Endothelial cell of umbilical vein (primary cell): ENCODE results near the gene GPR146. TPM values are rescaled to one million over a fixed set of nuclear protein-coding genes. Genes with fewer than 3 reads are reported as not detected.

Experiments
- BruUV-seq: library from RNA; stranded (reverse); fragments of 400-500 nt; replicated peaks from 2 replicates; lab custom pipeline; 2021; lab: Mats Ljungman, UMichigan
- CTCF ChIA-PET: fragments of 300-600, 350-600 bp; sonication (Branson Sonifier 250); formaldehyde crosslinking; loops from one replicate; lab custom pipeline; 2021; ENCODE audit warnings: antibody characterized with exemption, inconsistent platforms; lab: Charles Lee
- POLR2A ChIA-PET: fragments of 300-600, 350-600 bp; sonication (Branson Sonifier 250); formaldehyde crosslinking; loops from one replicate; lab custom pipeline; 2021; ENCODE audit warnings: antibody characterized with exemption, inconsistent platforms; lab: Charles Lee
- DNase-seq: peaks from one replicate; pipeline ENCODE4 v3.0.0-alpha.2; 2011; ENCODE audit warnings: low read depth, low spot score
- FAIRE-seq: peaks from 2 replicates; lab custom pipeline; 2011; peaks lifted over from hg19 to GRCh38; lab: Jason Lieb, UNC
- H2AFZ ChIP-seq: 2 replicates; pipeline ENCODE4 v1.6.0; 2012; ENCODE audit warnings: low read depth, low read length, control low read depth, inconsistent platforms
- H3K27ac ChIP-seq: 2 replicates; pipeline ENCODE4 v1.5.1; 2011; ENCODE audit warnings: low read depth, mild to moderate bottlenecking, control low read depth, low read length, moderate library complexity; ENCODE audit not compliant: insufficient read depth
- H3K27me3 ChIP-seq, 2 experiments: 2 replicates each; pipeline versions ENCODE4 v1.6.0 to v1.6.1; 2011; ENCODE audit warnings: low read length in 2 of 2, mixed read lengths in 1 of 2; ENCODE audit not compliant: control insufficient read depth in 2 of 2, insufficient read depth in 2 of 2
- H3K36me3 ChIP-seq, 2 experiments: 2 replicates in 1 of 2; 3 replicates in 1 of 2; pipeline ENCODE4 v1.5.1; 2011; ENCODE audit warnings: low read length in 2 of 2, mild to moderate bottlenecking in 1 of 2, moderate library complexity in 1 of 2; ENCODE audit not compliant: control insufficient read depth in 2 of 2, insufficient read depth in 2 of 2; ENCODE audit errors: extremely low read depth in 1 of 2
- H3K4me1 ChIP-seq: 3 replicates; pipeline ENCODE4 v1.5.1; 2011; ENCODE audit warnings: mild to moderate bottlenecking, low read length; ENCODE audit not compliant: control insufficient read depth, insufficient read depth; ENCODE audit errors: extremely low read depth
- H3K4me2 ChIP-seq: 2 replicates; pipeline ENCODE4 v1.6.1; 2011; ENCODE audit warnings: low read length, control low read depth, mixed read lengths; ENCODE audit not compliant: insufficient read depth
- H3K4me3 ChIP-seq, 3 experiments: fragments of 200-600 bp in 1 of 3; sonication (generic), shearing (Covaris generic) in 1 of 3; replicated peaks in 1 of 3; 2 replicates each; pipeline ENCODE4 v1.5.1; 2011 to 2016; ENCODE audit warnings: control low read depth in 3 of 3, low read length in 3 of 3, mild to moderate bottlenecking in 2 of 3, inconsistent platforms in 1 of 3, low read depth in 1 of 3, moderate library complexity in 1 of 3; ENCODE audit not compliant: insufficient read depth in 1 of 3
- H3K79me2 ChIP-seq: 2 replicates; pipeline ENCODE4 v1.6.0; 2012; ENCODE audit warnings: low read length, inconsistent platforms; ENCODE audit not compliant: control insufficient read depth, insufficient read depth
- H3K9ac ChIP-seq: replicated peaks from 2 replicates; pipeline ENCODE3; 2011; ENCODE audit warnings: low read length, control low read depth; ENCODE audit not compliant: insufficient read depth; ENCODE audit errors: extremely low read depth
- H3K9me1 ChIP-seq: replicated peaks from 3 replicates; pipeline ENCODE4 v1.6.0; 2011; ENCODE audit warnings: mild to moderate bottlenecking, low read length; ENCODE audit not compliant: control insufficient read depth, insufficient read depth; ENCODE audit errors: extremely low read depth
- H3K9me3 ChIP-seq: replicated peaks from 2 replicates; pipeline ENCODE4 v1.5.1; 2012; ENCODE audit warnings: low read length, inconsistent platforms; ENCODE audit not compliant: control insufficient read depth, insufficient read depth
- H4K20me1 ChIP-seq: replicated peaks from 2 replicates; pipeline ENCODE3; 2011; ENCODE audit warnings: mild to moderate bottlenecking, low read length; ENCODE audit not compliant: control insufficient read depth, insufficient read depth; ENCODE audit errors: extremely low read depth
- EZH2 ChIP-seq: IDR thresholded peaks from 2 replicates; pipeline ENCODE4 v1.6.1; 2012; ENCODE audit warnings: borderline replicate concordance, low read depth, mild to moderate bottlenecking, moderate library complexity, low read length, inconsistent platforms; ENCODE audit not compliant: severe bottlenecking
- FOS ChIP-seq: IDR thresholded peaks from 2 replicates; pipeline ENCODE4 v1.6.1; 2011; ENCODE audit warnings: mild to moderate bottlenecking, low read length, moderate library complexity, borderline replicate concordance; ENCODE audit not compliant: insufficient read depth
- JUN ChIP-seq: IDR thresholded peaks from 2 replicates; pipeline ENCODE4 v1.6.1; 2011; ENCODE audit warnings: borderline replicate concordance, low read depth; ENCODE audit not compliant: insufficient read length, insufficient read depth
- MAX ChIP-seq: IDR thresholded peaks from 2 replicates; pipeline ENCODE4 v1.6.1; 2011; ENCODE audit not compliant: insufficient read depth, insufficient read length
- dilution Hi-C: fragments of 300-500 bp; cut with MboI; formaldehyde crosslinking; loops from one replicate; pipeline ENCODE4 v1.15.0; 2019; ENCODE audit warnings: low sequenced_read_pairs; ENCODE audit not compliant: extremely low pct_ligation_motif_present
- intact Hi-C: fragments of 100-400 bp; cut with micrococcal nuclease; formaldehyde crosslinking; loops from one replicate; pipeline ENCODE4 v1.10.0; 2022
- polyA plus RNA-seq, 4 experiments: library from polyadenylated mRNA; depleted of rRNA in 3 of 4; stranded (reverse) in 3 of 4; unstranded in 1 of 4; fragments of >200 nt; gene quantifications; 2 replicates each; pipeline versions ENCODE4 v1.2.1 to v1.2.3, GENCODE V29; 2011 to 2012; ENCODE audit warnings: missing spikeins in 1 of 4
- total RNA-seq: library from RNA; stranded (reverse); gene quantifications from 2 replicates; pipeline ENCODE4 v1.2.3, GENCODE V29; 2021
- TF ChIP-seq, protein P1 (sequence below), 2 donors: IDR thresholded peaks; 1 replicate in 1 of 2; 2 replicates in 1 of 2; pipeline ENCODE4 v1.5.1; 2011; ENCODE audit warnings: low read length in 2 of 2, mild to moderate bottlenecking in 2 of 2, moderate library complexity in 2 of 2, control low read depth in 1 of 2, inconsistent platforms in 1 of 2, low read depth in 1 of 2; ENCODE audit not compliant: insufficient read depth in 1 of 2; ENCODE audit errors: extremely low read depth in 1 of 2

Gene GPR146
- total and polyA plus RNA-seq, 2 donors (not counting 3 experiments of a cell fraction or from before 2014, with no cell fraction given) = 18.5 to 44.8 TPM

DNA sequence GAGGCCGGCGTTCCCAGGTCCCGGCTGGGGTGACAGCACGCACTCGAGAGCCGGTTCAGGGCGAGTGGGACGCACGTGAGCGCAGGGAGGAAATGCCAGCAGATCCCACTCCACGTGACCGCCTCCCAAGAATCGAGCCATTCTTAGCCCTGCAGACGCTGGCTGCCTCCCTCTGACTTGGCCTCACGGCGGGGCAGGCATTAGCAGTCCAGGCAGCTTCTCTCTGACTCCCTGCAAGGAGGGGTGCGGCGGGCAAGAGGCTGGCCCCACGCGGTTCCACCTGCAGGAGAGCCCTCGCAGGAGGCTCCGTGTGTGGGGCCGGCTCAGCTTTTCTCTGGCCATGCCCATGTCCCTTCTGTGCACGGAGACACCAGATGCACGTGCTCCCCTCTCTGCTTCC lies 10.1 kb downstream of the GPR146 start:
- Histone ChIP-seq H3K9me1 (no peaks in the 10 kb centered on the region), H3K27ac (peak overlapping the region; percentile 1), H3K4me1 (peaks cover 48% of the 10 kb centered on the region), H3K4me2 (no peak overlapping the region), H3K4me3 (no peak overlapping the region), H3K79me2 (no peaks in the 10 kb centered on the region), H3K9ac (no peak overlapping the region), H3K27me3 (no peaks in the 10 kb centered on the region), H2AFZ (no peak overlapping the region), H3K36me3 (peaks cover 0 to 10% of the 10 kb centered on the region in 2 experiments), H3K9me3 (no peaks in the 10 kb centered on the region), H4K20me1 (no peaks in the 10 kb centered on the region)
- DNase-seq (peak; percentile 37), FAIRE-seq (no peak)
- BruUV-seq = no TSS peak
- intact Hi-C loops (no loop called here), dilution Hi-C loops (no loop called here)
- CTCF ChIA-PET = interaction anchor here (1.2 to 2.6 kb wide), 3 partner anchors 10 to 61 kb away, joined by 6 to 11 read pairs (median 6); partner anchors contain the start of gene GPR146
- POLR2A ChIA-PET = no interaction called here
- TF ChIP-seq EZH2 = no peak
- TF ChIP-seq FOS = no peak
- peak; percentile 85 for TF ChIP-seq MAX
- TF ChIP-seq JUN = no peak
- TF ChIP-seq, protein P1, sequence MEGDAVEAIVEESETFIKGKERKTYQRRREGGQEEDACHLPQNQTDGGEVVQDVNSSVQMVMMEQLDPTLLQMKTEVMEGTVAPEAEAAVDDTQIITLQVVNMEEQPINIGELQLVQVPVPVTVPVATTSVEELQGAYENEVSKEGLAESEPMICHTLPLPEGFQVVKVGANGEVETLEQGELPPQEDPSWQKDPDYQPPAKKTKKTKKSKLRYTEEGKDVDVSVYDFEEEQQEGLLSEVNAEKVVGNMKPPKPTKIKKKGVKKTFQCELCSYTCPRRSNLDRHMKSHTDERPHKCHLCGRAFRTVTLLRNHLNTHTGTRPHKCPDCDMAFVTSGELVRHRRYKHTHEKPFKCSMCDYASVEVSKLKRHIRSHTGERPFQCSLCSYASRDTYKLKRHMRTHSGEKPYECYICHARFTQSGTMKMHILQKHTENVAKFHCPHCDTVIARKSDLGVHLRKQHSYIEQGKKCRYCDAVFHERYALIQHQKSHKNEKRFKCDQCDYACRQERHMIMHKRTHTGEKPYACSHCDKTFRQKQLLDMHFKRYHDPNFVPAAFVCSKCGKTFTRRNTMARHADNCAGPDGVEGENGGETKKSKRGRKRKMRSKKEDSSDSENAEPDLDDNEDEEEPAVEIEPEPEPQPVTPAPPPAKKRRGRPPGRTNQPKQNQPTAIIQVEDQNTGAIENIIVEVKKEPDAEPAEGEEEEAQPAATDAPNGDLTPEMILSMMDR (IDR thresholded peaks at IDR 0.05; ENCODE audit: extremely low read depth in 1 of 2, insufficient read depth in 1 of 2, low read depth in 1 of 2, low read length in 2 of 2) = no peak
